Measurements from ENCODE around the gene ST6GALNAC1. TPM values are rescaled to one million over a fixed set of nuclear protein-coding genes. Genes with fewer than 3 reads are reported as not detected.

ST6GALNAC1 gene
- total RNA-seq, 4 donors from 2014 or later = 0.51 to 1.8 (median 1.5) TPM

DNA sequence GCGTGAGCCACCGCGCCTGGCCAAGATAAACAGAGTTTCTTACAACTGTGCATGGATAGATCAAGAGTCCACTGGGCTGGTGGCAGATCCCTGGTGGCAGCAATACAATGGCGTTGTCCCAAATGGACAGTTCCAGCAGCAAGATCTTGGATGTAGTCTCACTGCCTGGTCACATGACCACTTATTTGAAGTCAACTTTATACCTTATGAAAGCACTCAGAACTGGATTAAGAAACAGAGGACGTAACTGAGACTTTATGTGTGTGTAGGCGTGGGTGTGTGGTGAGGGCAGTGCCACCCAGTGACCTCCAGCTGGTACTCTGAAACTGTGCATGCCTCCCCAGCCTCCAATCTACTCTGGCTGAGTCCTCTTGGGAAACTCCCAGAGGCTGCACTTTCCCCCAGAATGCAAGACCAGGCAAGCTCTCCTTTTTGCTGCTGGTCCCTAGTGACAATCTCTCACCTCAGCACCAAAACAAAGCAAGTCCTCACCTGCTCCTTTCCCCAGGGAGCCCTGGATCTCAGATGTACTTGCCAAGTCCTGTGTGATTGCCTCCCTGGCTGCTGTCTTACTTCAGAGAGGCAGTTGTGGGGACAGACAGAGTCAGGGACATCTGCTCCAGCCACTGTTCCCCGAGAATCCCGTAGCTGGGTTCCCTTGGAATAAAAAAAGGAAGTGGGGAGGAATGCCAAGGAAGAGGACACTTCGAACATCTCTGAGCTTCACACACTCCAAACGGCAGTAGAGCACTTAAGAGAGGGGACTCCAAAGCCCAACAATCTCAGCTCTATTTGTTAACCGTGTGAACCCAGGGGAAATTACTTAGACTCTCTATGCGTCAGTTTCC, 46.2 kb downstream of the ST6GALNAC1 start:
- TF ChIP-seq, protein P1, sequence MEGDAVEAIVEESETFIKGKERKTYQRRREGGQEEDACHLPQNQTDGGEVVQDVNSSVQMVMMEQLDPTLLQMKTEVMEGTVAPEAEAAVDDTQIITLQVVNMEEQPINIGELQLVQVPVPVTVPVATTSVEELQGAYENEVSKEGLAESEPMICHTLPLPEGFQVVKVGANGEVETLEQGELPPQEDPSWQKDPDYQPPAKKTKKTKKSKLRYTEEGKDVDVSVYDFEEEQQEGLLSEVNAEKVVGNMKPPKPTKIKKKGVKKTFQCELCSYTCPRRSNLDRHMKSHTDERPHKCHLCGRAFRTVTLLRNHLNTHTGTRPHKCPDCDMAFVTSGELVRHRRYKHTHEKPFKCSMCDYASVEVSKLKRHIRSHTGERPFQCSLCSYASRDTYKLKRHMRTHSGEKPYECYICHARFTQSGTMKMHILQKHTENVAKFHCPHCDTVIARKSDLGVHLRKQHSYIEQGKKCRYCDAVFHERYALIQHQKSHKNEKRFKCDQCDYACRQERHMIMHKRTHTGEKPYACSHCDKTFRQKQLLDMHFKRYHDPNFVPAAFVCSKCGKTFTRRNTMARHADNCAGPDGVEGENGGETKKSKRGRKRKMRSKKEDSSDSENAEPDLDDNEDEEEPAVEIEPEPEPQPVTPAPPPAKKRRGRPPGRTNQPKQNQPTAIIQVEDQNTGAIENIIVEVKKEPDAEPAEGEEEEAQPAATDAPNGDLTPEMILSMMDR (IDR thresholded peaks at IDR 0.05; ENCODE audit: low read depth) = no peak

DNA sequence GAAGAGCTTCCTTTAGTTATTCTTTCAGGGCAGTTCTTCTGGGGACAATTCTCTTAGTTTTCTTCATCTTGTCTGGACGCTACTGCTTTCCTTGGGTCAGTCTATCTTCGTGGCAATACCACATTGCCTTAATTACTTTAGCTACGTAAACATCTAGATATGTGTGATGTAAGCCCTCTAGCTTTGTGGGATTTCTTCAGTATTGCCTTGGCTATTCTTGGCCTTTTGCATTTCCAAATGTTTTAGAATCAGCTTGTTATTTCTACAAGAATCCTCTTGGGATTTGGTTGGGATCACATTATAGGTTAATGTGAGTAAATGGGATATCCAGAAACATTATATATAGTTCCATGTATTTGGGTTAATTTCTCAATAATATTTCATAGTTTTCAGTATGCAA, 48.9 kb downstream of the ST6GALNAC1 start:
- TF ChIP-seq, protein P1 (IDR thresholded peaks at IDR 0.05; ENCODE audit: low read depth) = no peak

DNA sequence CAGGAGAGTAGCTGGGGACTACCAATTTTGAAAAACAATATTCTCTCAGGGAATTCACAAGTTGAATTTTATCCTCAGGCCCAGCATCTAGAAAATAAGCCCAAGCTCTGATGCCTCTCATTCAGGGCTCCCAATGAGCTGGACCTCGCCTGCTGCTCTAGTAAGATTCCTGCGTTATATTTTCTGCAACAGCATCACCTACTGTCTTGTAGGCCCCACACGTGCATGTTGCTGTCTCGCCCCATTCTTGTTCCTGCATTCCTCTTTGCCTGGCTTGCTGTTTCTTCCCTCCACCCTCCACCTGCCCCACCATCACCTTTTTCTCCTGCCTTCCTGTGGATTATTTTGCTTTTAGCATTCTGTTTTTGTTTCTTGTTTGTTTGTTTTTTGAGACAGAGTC, 49.6 kb downstream of the ST6GALNAC1 start:
- TF ChIP-seq, protein P1 (IDR thresholded peaks at IDR 0.05; ENCODE audit: low read depth) = no peak

DNA sequence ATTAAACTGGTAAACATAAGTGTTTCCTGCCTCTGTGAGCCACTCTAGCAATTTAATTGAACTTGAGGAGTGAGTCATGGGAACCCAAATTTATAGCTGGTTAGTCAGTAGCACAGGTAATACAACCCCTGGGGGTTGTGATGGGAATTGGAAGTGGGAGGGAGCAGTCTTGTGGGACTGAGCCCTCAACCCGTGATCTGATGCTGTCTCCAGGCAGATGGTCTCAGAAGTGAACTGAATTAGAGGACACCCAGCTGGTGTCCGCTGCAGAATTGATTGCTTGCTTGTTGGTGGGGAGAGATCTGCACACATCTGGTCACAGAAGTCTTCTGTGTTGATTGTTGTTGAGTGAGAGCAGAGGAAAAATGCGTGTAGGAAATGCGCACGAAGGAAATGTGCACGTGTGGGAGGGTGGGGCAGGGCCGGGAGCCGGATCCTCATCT, 50.2 kb downstream of the ST6GALNAC1 start:
- TF ChIP-seq, protein P1 (IDR thresholded peaks at IDR 0.05; ENCODE audit: low read depth) = no peak

- TF ChIP-seq, protein P1 (IDR thresholded peaks at IDR 0.05; ENCODE audit: low read depth) = no peak
Observed at GRCh38 chr17:76588182-76588581, 55.4 kb downstream of the ST6GALNAC1 start.

- TF ChIP-seq, protein P1 (IDR thresholded peaks at IDR 0.05; ENCODE audit: low read depth) = no peak
Observed at GRCh38 chr17:76586741-76587487, 56.6 kb downstream of the ST6GALNAC1 start.
